SK-N-SH (cell line): ENCODE data around the gene KCND1. TPM values are rescaled to one million over a fixed set of nuclear protein-coding genes. Genes with fewer than 3 reads are reported as not detected.

Source experiments
- CTCF ChIA-PET: fragments of 300-600, 350-600 bp; formaldehyde crosslinking; extraction: SDS; loops from one replicate; lab custom pipeline; 2021; lab: Yijun Ruan, JAX
- POLR2A ChIA-PET: fragments of 350-600 bp; sonication (Branson Sonifier 250); formaldehyde crosslinking; extraction: SDS; loops from one replicate; lab custom pipeline; 2020; ENCODE audit warnings: antibody characterized with exemption, inconsistent platforms; lab: Yijun Ruan, JAX
- DNase-seq: peaks from one replicate; pipeline ENCODE4 v3.0.0; 2012
- H2AFZ ChIP-seq: fragments of 200-600 bp; sonication (generic); 2 replicates; pipeline ENCODE4 v1.8.1; 2016; ENCODE audit warnings: antibody characterized with exemption, mild to moderate bottlenecking, low read depth
- H3F3A ChIP-seq: fragments of 200-600 bp; sonication (generic); replicated peaks from 2 replicates; pipeline ENCODE3; 2016; ENCODE audit warnings: antibody characterized with exemption, mild to moderate bottlenecking; ENCODE audit not compliant: insufficient read depth
- H3K27ac ChIP-seq, 2 experiments: fragments of 200-500 bp in 1 of 2; fragments of 200-600 bp in 1 of 2; sonication (Bioruptor generic) in 1 of 2; sonication (generic), shearing (Covaris generic) in 1 of 2; 2 replicates each; pipeline versions ENCODE4 v1.5.1 to v1.6.1; 2014 to 2016; ENCODE audit warnings: low read depth in 2 of 2, inconsistent platforms in 1 of 2, low read length in 1 of 2, mild to moderate bottlenecking in 1 of 2, mixed read lengths in 1 of 2
- H3K27me3 ChIP-seq: fragments of 200-600 bp; sonication (generic), shearing (Covaris generic); 2 replicates; pipeline ENCODE4 v1.6.1; 2016; ENCODE audit warnings: mixed run types; ENCODE audit not compliant: insufficient read depth
- H3K36me3 ChIP-seq, 2 experiments: fragments of 200-500 bp in 1 of 2; fragments of 200-600 bp in 1 of 2; sonication (Bioruptor generic) in 1 of 2; sonication (generic) in 1 of 2; replicated peaks in 1 of 2; 2 replicates each; pipeline versions ENCODE3 to v1.5.1; 2014 to 2016; ENCODE audit warnings: low read length in 1 of 2, mild to moderate bottlenecking in 1 of 2; ENCODE audit not compliant: insufficient read depth in 2 of 2, control insufficient read depth in 1 of 2
- H3K4me1 ChIP-seq, 2 experiments: fragments of 200-500 bp in 1 of 2; fragments of 200-600 bp in 1 of 2; sonication (Bioruptor generic) in 1 of 2; sonication (generic), shearing (Covaris generic) in 1 of 2; 2 replicates each; pipeline versions ENCODE4 v1.5.1 to v1.6.1; 2014 to 2016; ENCODE audit warnings: low read depth in 1 of 2, low read length in 1 of 2, mixed run types in 1 of 2; ENCODE audit not compliant: insufficient read depth in 2 of 2, control insufficient read depth in 1 of 2
- H3K4me2 ChIP-seq: fragments of 200-600 bp; sonication (generic), shearing (Covaris generic); 2 replicates; pipeline ENCODE4 v1.6.1; 2017; ENCODE audit warnings: mixed run types
- H3K4me3 ChIP-seq, 2 experiments: fragments of 200-500 bp in 1 of 2; fragments of 200-600 bp in 1 of 2; sonication (Bioruptor generic) in 1 of 2; sonication (generic), shearing (Covaris generic) in 1 of 2; 2 replicates each; pipeline versions ENCODE4 v1.5.1 to v1.8.1; 2014 to 2016; ENCODE audit warnings: low read depth in 2 of 2, inconsistent platforms in 1 of 2, low read length in 1 of 2, mild to moderate bottlenecking in 1 of 2, mixed read lengths in 1 of 2, moderate library complexity in 1 of 2
- H3K79me2 ChIP-seq: fragments of 200-600 bp; sonication (generic); 2 replicates; pipeline ENCODE4 v1.8.1; 2017; ENCODE audit warnings: mild to moderate bottlenecking; ENCODE audit not compliant: insufficient read depth
- H3K9ac ChIP-seq: fragments of 200-600 bp; sonication (generic); 2 replicates; pipeline ENCODE4 v1.6.1; 2017; ENCODE audit warnings: mixed run types
- H3K9me2 ChIP-seq: fragments of 200-600 bp; sonication (generic); 2 replicates; pipeline ENCODE4 v1.6.1; 2017; ENCODE audit warnings: mixed run types
- H3K9me3 ChIP-seq: fragments of 200-600 bp; sonication (generic); 2 replicates; pipeline ENCODE4 v1.6.1; 2017; ENCODE audit warnings: mixed run types, mild to moderate bottlenecking, moderate library complexity
- H4K20me1 ChIP-seq: fragments of 200-600 bp; sonication (generic); 2 replicates; pipeline ENCODE4 v1.6.1; 2017; ENCODE audit warnings: mild to moderate bottlenecking, mixed run types; ENCODE audit not compliant: insufficient read depth
- CHD2 ChIP-seq: fragments of 150-350 bp; IDR thresholded peaks from 2 replicates; pipeline ENCODE4 v1.6.1; 2018; ENCODE audit warnings: low read length; ENCODE audit not compliant: partially characterized antibody
- EP300 ChIP-seq, 2 experiments: IDR thresholded peaks; 2 replicates each; pipeline versions ENCODE4 v1.4.0 to v1.6.1; 2012; ENCODE audit warnings: borderline replicate concordance in 1 of 2, low read depth in 1 of 2, low read length in 1 of 2
- EZH2phosphoT487 ChIP-seq: fragments of 200-600 bp; sonication (generic); IDR thresholded peaks from 2 replicates; pipeline ENCODE4 v1.6.1; 2017; ENCODE audit warnings: low read depth, mixed run types, mild to moderate bottlenecking, antibody characterized with exemption, moderate library complexity, borderline replicate concordance
- FOXM1 ChIP-seq: IDR thresholded peaks from 2 replicates; pipeline ENCODE4 v1.4.0; 2012; ENCODE audit warnings: low read depth, mild to moderate bottlenecking
- GATA2 ChIP-seq: sonication (generic); formaldehyde crosslinking; IDR thresholded peaks from 2 replicates; pipeline ENCODE4 v1.5.0; 2020; ENCODE audit warnings: mild to moderate bottlenecking, missing genetic modification reagents
- MEF2A ChIP-seq: IDR thresholded peaks from 2 replicates; pipeline ENCODE4 v1.4.0; 2012; ENCODE audit warnings: low read depth, borderline replicate concordance
- MXI1 ChIP-seq: IDR thresholded peaks from 2 replicates; pipeline ENCODE4 v1.6.1; 2012; ENCODE audit warnings: mild to moderate bottlenecking, low read depth, low read length, improper control_type of control experiment
- NFIC ChIP-seq: IDR thresholded peaks from 2 replicates; pipeline ENCODE4 v1.4.0; 2012; ENCODE audit warnings: borderline replicate concordance
- NRF1 ChIP-seq: IDR thresholded peaks from 2 replicates; pipeline ENCODE4 v1.6.1; 2012; ENCODE audit warnings: low read depth, mild to moderate bottlenecking, low read length
- RAD21 ChIP-seq: IDR thresholded peaks from 2 replicates; pipeline ENCODE4 v1.6.1; 2012; ENCODE audit warnings: mild to moderate bottlenecking, low read length
- RCOR1 ChIP-seq: fragments of 150-350 bp; IDR thresholded peaks from 2 replicates; pipeline ENCODE4 v1.6.1; 2017; ENCODE audit warnings: antibody characterized with exemption, low read length
- RFX5 ChIP-seq: IDR thresholded peaks from 2 replicates; pipeline ENCODE4 v1.6.1; 2012; ENCODE audit warnings: mild to moderate bottlenecking, improper control_type of control experiment, low read length
- RXRA ChIP-seq: IDR thresholded peaks from 2 replicates; pipeline ENCODE4 v1.4.0; 2012; ENCODE audit warnings: low read depth, mild to moderate bottlenecking, borderline replicate concordance
- SMC3 ChIP-seq: IDR thresholded peaks from 2 replicates; pipeline ENCODE4 v1.6.1; 2012; ENCODE audit warnings: low read depth, low read length, improper control_type of control experiment
- TCF12 ChIP-seq: IDR thresholded peaks from 2 replicates; pipeline ENCODE4 v1.4.0; 2012
- TEAD4 ChIP-seq: IDR thresholded peaks from 2 replicates; pipeline ENCODE4 v1.4.0; 2012; ENCODE audit warnings: mild to moderate bottlenecking, borderline replicate concordance; ENCODE audit not compliant: insufficient read depth
- YY1 ChIP-seq: IDR thresholded peaks from 2 replicates; pipeline ENCODE4 v1.4.0; 2012; ENCODE audit warnings: low read depth, mild to moderate bottlenecking
- WGBS: methylation state at CpG from one replicate; pipeline ENCODE4 v1.1.6; 2017; ENCODE audit warnings: low lambda C conversion rate; 5-methylcytosine and 5-hydroxymethylcytosine counted together
- polyA plus RNA-seq, 3 experiments: library from polyadenylated mRNA; depleted of rRNA; stranded (reverse); fragments of >200 nt; gene quantifications; 2 replicates each; pipeline ENCODE4 v1.2.3, GENCODE V29; 2012
- TF ChIP-seq, protein P1 (sequence below): IDR thresholded peaks from 2 replicates; pipeline ENCODE4 v1.4.0; 2012; ENCODE audit warnings: low read depth, borderline replicate concordance
- TF ChIP-seq, protein P2 (sequence below): fragments of 150-350 bp; IDR thresholded peaks from 2 replicates; pipeline ENCODE4 v1.6.1; 2017; ENCODE audit warnings: antibody characterized with exemption, low read length, low read depth, borderline replicate concordance

KCND1 gene
- polyA plus RNA-seq, 1 of the 3 experiments (the other 2 are of a cell fraction) = 1.2 TPM

DNA sequence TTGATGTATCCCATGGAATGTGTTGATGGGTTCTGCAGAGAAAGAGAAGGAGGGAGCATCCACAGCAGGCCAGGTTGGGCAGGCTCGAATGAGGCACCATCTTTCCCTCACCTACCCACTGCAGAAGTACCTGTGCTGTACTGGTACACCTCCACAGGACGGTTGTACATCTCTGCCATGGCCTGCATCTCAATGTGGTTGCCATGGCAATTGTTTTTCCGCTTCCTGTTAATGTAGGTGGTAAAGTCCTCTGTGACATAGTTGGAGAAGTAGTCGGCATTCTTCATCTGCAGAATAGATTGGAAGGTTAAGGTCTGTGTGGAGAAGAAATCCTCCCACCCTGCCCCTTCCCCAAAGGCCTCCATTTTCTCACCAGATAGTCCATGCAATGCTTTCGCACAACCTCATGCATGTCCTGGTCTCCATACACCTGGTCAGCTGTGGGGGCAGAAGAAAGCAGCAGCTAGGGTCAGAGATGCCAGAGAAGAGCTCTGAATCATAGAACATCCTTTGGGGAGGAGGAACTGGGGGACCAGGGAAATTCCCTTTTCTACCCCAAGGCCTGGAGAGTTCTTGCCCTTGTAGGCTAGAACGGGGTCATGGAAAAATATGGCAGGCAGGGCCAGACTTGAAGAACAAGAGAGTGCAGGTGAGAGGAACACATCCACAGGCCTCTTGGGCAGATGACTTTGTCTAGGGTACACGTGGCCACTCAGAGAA, 36.9 kb downstream of the KCND1 start:
- Histone ChIP-seq H3K9me2 (no peaks in the 10 kb centered on the region), H4K20me1 (peaks cover 36% of the 10 kb centered on the region), H3K4me2 (no peak overlapping the region), H3F3A (no peaks in the 10 kb centered on the region), H3K27me3 (no peaks in the 10 kb centered on the region), H3K9me3 (no peaks in the 10 kb centered on the region), H3K27ac (no peak overlapping the region), H3K4me1 (no peaks in the 10 kb centered on the region), H2AFZ (no peak overlapping the region), H3K9ac (no peak overlapping the region), H3K79me2 (peaks cover 30% of the 10 kb centered on the region; the same call in 1 of the 2 replicates)
- WGBS = 88% methylated on average over 7 of the region's 7 CpGs
- POLR2A ChIA-PET = no interaction called here
- CTCF ChIA-PET = no interaction called here
- TF ChIP-seq, protein P1, sequence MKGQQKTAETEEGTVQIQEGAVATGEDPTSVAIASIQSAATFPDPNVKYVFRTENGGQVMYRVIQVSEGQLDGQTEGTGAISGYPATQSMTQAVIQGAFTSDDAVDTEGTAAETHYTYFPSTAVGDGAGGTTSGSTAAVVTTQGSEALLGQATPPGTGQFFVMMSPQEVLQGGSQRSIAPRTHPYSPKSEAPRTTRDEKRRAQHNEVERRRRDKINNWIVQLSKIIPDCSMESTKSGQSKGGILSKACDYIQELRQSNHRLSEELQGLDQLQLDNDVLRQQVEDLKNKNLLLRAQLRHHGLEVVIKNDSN = no peak
- TF ChIP-seq RCOR1 (no peak), FOXM1 (no peak), RFX5 (no peak), CHD2 (no peak), RXRA (no peak), NRF1 (no peak), MXI1 (no peak), RAD21 (no peak), SMC3 (no peak), NFIC (no peak), YY1 (no peak), TCF12 (no peak), EP300 (IDR thresholded peaks at IDR 0.05; ENCODE audit: borderline replicate concordance in 1 of 2, low read depth in 1 of 2, low read length in 1 of 2) (no peak), EZH2phosphoT487 (no peak)
- TF ChIP-seq, all 33 proteins: peak for 0
- DNase-seq = no peak
- Histone ChIP-seq H3K4me3 (no peak overlapping the region), H3K36me3 (peaks cover 32 to 35% of the 10 kb centered on the region in 2 experiments)

DNA sequence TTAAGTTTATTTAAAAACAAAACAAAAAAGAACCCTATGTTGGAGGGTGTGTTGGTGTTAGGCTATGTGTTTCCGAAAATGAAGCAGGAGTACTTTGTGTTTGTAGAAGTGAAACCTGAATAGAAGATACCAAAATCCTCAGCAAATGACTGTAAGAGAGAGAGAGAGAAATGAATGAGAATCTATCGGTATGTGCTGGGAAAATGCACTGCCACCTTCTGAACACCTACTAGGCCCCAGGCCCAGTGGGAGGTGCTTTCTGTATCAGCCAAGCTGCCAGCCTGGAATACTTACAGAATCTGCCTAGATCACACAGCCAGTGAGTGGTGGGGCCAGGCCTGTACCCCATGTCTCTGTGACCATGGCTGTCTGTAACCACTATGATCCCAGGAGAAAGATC, 37.9 kb downstream of the KCND1 start:
- Histone ChIP-seq H3K27me3 (no peaks in the 10 kb centered on the region), H3K9me3 (no peaks in the 10 kb centered on the region), H3K9me2 (no peaks in the 10 kb centered on the region), H4K20me1 (peaks cover 26% of the 10 kb centered on the region), H3K9ac (no peak overlapping the region), H3K4me1 (no peaks in the 10 kb centered on the region), H3F3A (no peaks in the 10 kb centered on the region), H3K27ac (no peak overlapping the region), H2AFZ (no peak overlapping the region), H3K36me3 (peaks cover 27 to 32% of the 10 kb centered on the region in 2 experiments), H3K4me3 (no peak overlapping the region), H3K4me2 (no peak overlapping the region), H3K79me2 (peaks cover 20% of the 10 kb centered on the region; the same call in 1 of the 2 replicates)
- 90% methylated on average over 2 of the region's 2 CpGs for WGBS
- TF ChIP-seq MEF2A (no peak), TEAD4 (no peak), GATA2 (no peak), NRF1 (no peak), RCOR1 (no peak)
- TF ChIP-seq, protein P2, sequence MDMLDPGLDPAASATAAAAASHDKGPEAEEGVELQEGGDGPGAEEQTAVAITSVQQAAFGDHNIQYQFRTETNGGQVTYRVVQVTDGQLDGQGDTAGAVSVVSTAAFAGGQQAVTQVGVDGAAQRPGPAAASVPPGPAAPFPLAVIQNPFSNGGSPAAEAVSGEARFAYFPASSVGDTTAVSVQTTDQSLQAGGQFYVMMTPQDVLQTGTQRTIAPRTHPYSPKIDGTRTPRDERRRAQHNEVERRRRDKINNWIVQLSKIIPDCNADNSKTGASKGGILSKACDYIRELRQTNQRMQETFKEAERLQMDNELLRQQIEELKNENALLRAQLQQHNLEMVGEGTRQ = no peak
- no peak for DNase-seq
- POLR2A ChIA-PET = no interaction called here
- CTCF ChIA-PET = no interaction called here
